ENCODE data around the gene ZNF689. TPM values are rescaled to one million over a fixed set of nuclear protein-coding genes. Genes with fewer than 3 reads are reported as not detected.
A peak's percentile ranks its signal among the peaks of the same experiment; 100 is the strongest.

Gene ZNF689
- 10 to 100 TPM; 12.2 to 15.3 TPM for total RNA-seq

- H3K36me3 Mint-ChIP-seq: peaks cover 13% of the 10 kb centered on the region
- H3K9me3 Mint-ChIP-seq (ENCODE audit: low read depth): no peaks in the 10 kb centered on the region
- H3K27ac Mint-ChIP-seq: peak within 1 kb of the TSS; percentile 95
- DNase-seq: peak; percentile 97
- peak within 1 kb of the TSS; percentile 80 for H3K4me3 Mint-ChIP-seq
- CTCF ChIA-PET: interaction anchor here (0.8 to 11.9 kb wide), 13 partner anchors 9 to 180 kb away, joined by 3 to 123 read pairs (median 4); partner anchors contain the start of genes DCTPP1, PRR14, ZNF688 and ZNF747
- H3K27me3 Mint-ChIP-seq: no peaks in the 10 kb centered on the region
- ATAC-seq: peak; percentile 94
- peaks cover 24% of the 10 kb centered on the region for H3K4me1 Mint-ChIP-seq
These were observed at the start of gene ZNF689 for GRCh38 chr16:30609926-30610839. ZNF689 (minus strand) TSS chr16:30610389; CDS start chr16:30610041, 348 bp downstream.

- DNase-seq (no peak), ATAC-seq (peak; percentile 71)
- Mint-ChIP-seq H3K9me3 (ENCODE audit: low read depth) (no peaks in the 10 kb centered on the region), H3K27ac (peak overlapping the region; percentile 100), H3K36me3 (peaks cover 51% of the 10 kb centered on the region), H3K4me1 (peaks cover 55% of the 10 kb centered on the region), H3K4me3 (peak overlapping the region; percentile 86), H3K27me3 (no peaks in the 10 kb centered on the region)
- CTCF ChIA-PET: interaction anchor here (0.6 to 4.8 kb wide), 16 partner anchors 9 to 288 kb away, joined by 3 to 69 read pairs (median 4); partner anchors contain the start of genes DCTPP1, PHKG2 and PRR14
These were observed 48.7 kb upstream of the ZNF689 start for GRCh38 chr16:30658731-30659506.

- peak within 1 kb of the TSS; percentile 86 for H3K4me3 Mint-ChIP-seq
These were observed 47.9 kb upstream of the ZNF689 start, which contains the start of gene FBRS for GRCh38 chr16:30657866-30658730. FBRS (plus strand) TSS chr16:30658431; CDS start chr16:30659519, 1,088 bp downstream.

GRCh38 chr16:30656974-30657865 is 47.0 kb upstream of the ZNF689 start:
- H3K4me1 Mint-ChIP-seq: peaks cover 48% of the 10 kb centered on the region

More at GRCh38 chr16:30657866-30658730, 47.9 kb upstream of the ZNF689 start, which contains the start of gene FBRS:
- Mint-ChIP-seq H3K27me3 (no peaks in the 10 kb centered on the region), H3K36me3 (peaks cover 45% of the 10 kb centered on the region), H3K4me1 (peaks cover 48% of the 10 kb centered on the region), H3K9me3 (ENCODE audit: low read depth) (no peaks in the 10 kb centered on the region), H3K27ac (peak within 1 kb of the TSS; percentile 100)
- CTCF ChIA-PET: interaction anchor here (0.8 to 4.8 kb wide), 14 partner anchors 8 to 287 kb away, joined by 3 to 69 read pairs (median 4); partner anchors contain the start of genes DCTPP1, PHKG2 and PRR14
- ATAC-seq (peak; percentile 75), DNase-seq (peak; percentile 100)

GRCh38 chr16:30656388-30656787 is 46.2 kb upstream of the ZNF689 start:
- Mint-ChIP-seq H3K36me3 (peaks cover 45% of the 10 kb centered on the region), H3K27ac (peak overlapping the region; percentile 19), H3K4me3 (no peak overlapping the region), H3K9me3 (ENCODE audit: low read depth) (no peaks in the 10 kb centered on the region), H3K4me1 (peaks cover 45% of the 10 kb centered on the region), H3K27me3 (no peaks in the 10 kb centered on the region)
- no peak for DNase-seq
- no peak for ATAC-seq
- CTCF ChIA-PET: interaction anchor here (0.8 to 2.3 kb wide), 4 partner anchors 22 to 226 kb away, joined by 3 to 21 read pairs (median 5); partner anchors contain the start of gene DCTPP1

More at GRCh38 chr16:30656974-30657865, 47.0 kb upstream of the ZNF689 start:
- peak overlapping the region; percentile 86 for H3K27ac Mint-ChIP-seq
- CTCF ChIA-PET: interaction anchor here (0.7 to 2.3 kb wide), 5 partner anchors 28 to 227 kb away, joined by 3 to 21 read pairs (median 6); partner anchors contain the start of genes DCTPP1 and ZNF689
- no peaks in the 10 kb centered on the region for H3K27me3 Mint-ChIP-seq
- no peak for DNase-seq
- peak overlapping the region; percentile 76 for H3K4me3 Mint-ChIP-seq
- H3K9me3 Mint-ChIP-seq (ENCODE audit: low read depth): no peaks in the 10 kb centered on the region
- no peak for ATAC-seq
- peaks cover 48% of the 10 kb centered on the region for H3K36me3 Mint-ChIP-seq

GRCh38 chr16:30655815-30656347 is 45.7 kb upstream of the ZNF689 start:
- peaks cover 41% of the 10 kb centered on the region for H3K36me3 Mint-ChIP-seq
- ATAC-seq: no peak
- H3K27ac Mint-ChIP-seq: peak overlapping the region; percentile 28
- H3K4me3 Mint-ChIP-seq: no peak overlapping the region
- no peaks in the 10 kb centered on the region for H3K27me3 Mint-ChIP-seq
- peaks cover 41% of the 10 kb centered on the region for H3K4me1 Mint-ChIP-seq
- CTCF ChIA-PET: interaction anchor here (1.2 to 2.3 kb wide), 3 partner anchors 22 to 226 kb away, joined by 3 to 21 read pairs (median 4); partner anchors contain the start of gene DCTPP1
- H3K9me3 Mint-ChIP-seq (ENCODE audit: low read depth): no peaks in the 10 kb centered on the region
- DNase-seq: no peak

- CTCF ChIA-PET: interaction anchor here (1.6 kb wide), 1 partner anchor 225 kb away, joined by 4 read pairs; the partner anchor contains the start of gene DCTPP1
- peaks cover 41% of the 10 kb centered on the region for H3K4me1 Mint-ChIP-seq
- no peak for DNase-seq
- no peak overlapping the region for H3K4me3 Mint-ChIP-seq
- ATAC-seq: no peak
- peaks cover 35% of the 10 kb centered on the region for H3K36me3 Mint-ChIP-seq
- no peaks in the 10 kb centered on the region for H3K9me3 Mint-ChIP-seq (ENCODE audit: low read depth)
- no peaks in the 10 kb centered on the region for H3K27me3 Mint-ChIP-seq
- no peak overlapping the region for H3K27ac Mint-ChIP-seq
These were observed 44.7 kb upstream of the ZNF689 start for GRCh38 chr16:30654856-30655255.

- Mint-ChIP-seq H3K27me3 (no peaks in the 10 kb centered on the region), H3K4me1 (peaks cover 48% of the 10 kb centered on the region), H3K27ac (peak overlapping the region; percentile 62), H3K9me3 (ENCODE audit: low read depth) (no peaks in the 10 kb centered on the region), H3K4me3 (peak overlapping the region; percentile 96), H3K36me3 (peaks cover 34% of the 10 kb centered on the region)
- CTCF ChIA-PET: no interaction called here
- ATAC-seq (no peak), DNase-seq (no peak)
These were observed 42.5 kb upstream of the ZNF689 start for GRCh38 chr16:30652718-30653117.

- H3K4me1 Mint-ChIP-seq: peaks cover 42% of the 10 kb centered on the region
- H3K36me3 Mint-ChIP-seq: peaks cover 34% of the 10 kb centered on the region
- no peak for DNase-seq
- H3K9me3 Mint-ChIP-seq (ENCODE audit: low read depth): no peaks in the 10 kb centered on the region
- CTCF ChIA-PET: interaction anchor here (0.8 to 1.5 kb wide), 2 partner anchors 35 to 45 kb away, joined by 4 to 5 read pairs; no protein-coding TSS in a partner anchor
- H3K27me3 Mint-ChIP-seq: no peaks in the 10 kb centered on the region
- ATAC-seq: no peak
- peak overlapping the region; percentile 96 for H3K4me3 Mint-ChIP-seq
- peak overlapping the region; percentile 62 for H3K27ac Mint-ChIP-seq
These were observed 41.8 kb upstream of the ZNF689 start for GRCh38 chr16:30652005-30652296.

GRCh38 chr16:30651124-30652004 is 41.2 kb upstream of the ZNF689 start:
- Mint-ChIP-seq H3K9me3 (ENCODE audit: low read depth) (no peaks in the 10 kb centered on the region), H3K27ac (peak overlapping the region; percentile 97), H3K4me3 (peak overlapping the region; percentile 96), H3K4me1 (peaks cover 38% of the 10 kb centered on the region), H3K36me3 (peaks cover 32% of the 10 kb centered on the region), H3K27me3 (no peaks in the 10 kb centered on the region)
- CTCF ChIA-PET: interaction anchor here (0.7 to 2.8 kb wide), 23 partner anchors 8 to 291 kb away, joined by 3 to 27 read pairs (median 5); partner anchors contain the start of genes DCTPP1, FBRS, SRCAP and ZNF688
- peak; percentile 68 for ATAC-seq
- DNase-seq: peak; percentile 89

Data from activated CD8-positive, alpha-beta memory T cell treated with anti-CD3 and anti-CD28 coated beads, Interleukin-2, amount 10 ng/mL, durations not matched to agents 7 days and 5 days (primary cell).